Gastroesophageal sphincter (tissue), 3 donors: ENCODE data around the gene RECK.

ENCODE experiments used
- POLR2A ChIP-seq, 2 donors: fragments of 450-650 bp; IDR thresholded peaks; one replicate each; pipeline ENCODE4 v1.6.1; 2017; ENCODE audit warnings: antibody characterized with exemption in 2 of 2, mild to moderate bottlenecking in 2 of 2, moderate library complexity in 1 of 2
- POLR2AphosphoS5 ChIP-seq: sonication (generic); formaldehyde crosslinking; IDR thresholded peaks from one replicate; pipeline ENCODE4 v1.6.1; 2017; ENCODE audit warnings: antibody characterized with exemption
- TF ChIP-seq, protein P1 (sequence below), 4 experiments: fragments of 200-600 bp in 2 of 4; fragments of 450-650 bp in 2 of 4; sonication (generic) in 1 of 4; IDR thresholded peaks; one replicate each; pipeline ENCODE4 v1.5.1; 2017 to 2019; ENCODE audit warnings: antibody characterized with exemption in 4 of 4, mild to moderate bottlenecking in 2 of 4, moderate library complexity in 2 of 4

DNA sequence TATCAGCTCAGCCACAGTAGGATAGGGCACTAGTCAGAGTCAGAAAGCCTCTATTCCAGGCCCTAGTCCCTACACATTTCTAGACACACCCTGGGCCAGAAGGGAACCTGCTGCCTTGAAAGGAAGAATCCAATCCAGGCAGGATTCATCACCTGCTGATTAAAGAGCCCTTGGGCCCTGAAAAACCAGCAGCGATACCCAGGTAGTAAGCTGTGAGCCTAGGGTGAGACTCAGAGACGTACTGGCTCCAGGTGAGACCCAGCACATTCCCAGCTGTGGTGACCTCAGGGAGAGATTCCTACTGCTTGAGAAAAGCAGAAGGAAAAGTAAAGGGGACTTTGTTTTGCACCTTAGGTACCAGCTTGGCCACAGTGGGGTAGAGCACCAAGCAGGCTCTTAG, 137.1 kb downstream of the RECK start:
- TF ChIP-seq, protein P1, sequence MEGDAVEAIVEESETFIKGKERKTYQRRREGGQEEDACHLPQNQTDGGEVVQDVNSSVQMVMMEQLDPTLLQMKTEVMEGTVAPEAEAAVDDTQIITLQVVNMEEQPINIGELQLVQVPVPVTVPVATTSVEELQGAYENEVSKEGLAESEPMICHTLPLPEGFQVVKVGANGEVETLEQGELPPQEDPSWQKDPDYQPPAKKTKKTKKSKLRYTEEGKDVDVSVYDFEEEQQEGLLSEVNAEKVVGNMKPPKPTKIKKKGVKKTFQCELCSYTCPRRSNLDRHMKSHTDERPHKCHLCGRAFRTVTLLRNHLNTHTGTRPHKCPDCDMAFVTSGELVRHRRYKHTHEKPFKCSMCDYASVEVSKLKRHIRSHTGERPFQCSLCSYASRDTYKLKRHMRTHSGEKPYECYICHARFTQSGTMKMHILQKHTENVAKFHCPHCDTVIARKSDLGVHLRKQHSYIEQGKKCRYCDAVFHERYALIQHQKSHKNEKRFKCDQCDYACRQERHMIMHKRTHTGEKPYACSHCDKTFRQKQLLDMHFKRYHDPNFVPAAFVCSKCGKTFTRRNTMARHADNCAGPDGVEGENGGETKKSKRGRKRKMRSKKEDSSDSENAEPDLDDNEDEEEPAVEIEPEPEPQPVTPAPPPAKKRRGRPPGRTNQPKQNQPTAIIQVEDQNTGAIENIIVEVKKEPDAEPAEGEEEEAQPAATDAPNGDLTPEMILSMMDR (IDR thresholded peaks at IDR 0.05) = no peak
- TF ChIP-seq POLR2AphosphoS5 = no peak
- TF ChIP-seq POLR2A (IDR thresholded peaks at IDR 0.05) = no peak
